Left renal cortex interstitium (tissue), 4 donors: ENCODE results near the gene ZG16. TPM values are rescaled to one million over a fixed set of nuclear protein-coding genes. Genes with fewer than 3 reads are reported as not detected.
"Not testable (repeated sequence)": the region's sequence is repeated elsewhere in the genome, so short reads cannot be mapped to it uniquely, and the experiment has no call there.

ENCODE experiments used
- DNase-seq, 4 donors: peaks; one replicate each; pipeline ENCODE4 v3.0.0-alpha.2; 2013; ENCODE audit warnings: low read depth in 4 of 4, low spot score in 2 of 4, missing footprints in 1 of 4
- polyA plus RNA-seq, 4 donors: library from polyadenylated mRNA; unstranded; fragments of 120-200 nt; gene quantifications; one replicate each; pipeline ENCODE4 v1.2.1, GENCODE V29; 2013; ENCODE audit not compliant: insufficient read length in 4 of 4

Gene ZG16
- polyA plus RNA-seq, 4 donors, result 0.06 to 0.07 TPM; not detected in 2

- DNase-seq, result no peak
Measured at GRCh38 chr16:29747947-29748759, 29.9 kb upstream of the ZG16 start.

- not testable (repeated sequence) for DNase-seq
Measured at GRCh38 chr16:29748760-29749149, 29.3 kb upstream of the ZG16 start.

- DNase-seq, result no peak
Measured at GRCh38 chr16:29753516-29753915, 24.5 kb upstream of the ZG16 start.

GRCh38 chr16:29756654-29757053 is 21.4 kb upstream of the ZG16 start:
- DNase-seq, result no peak

GRCh38 chr16:29757086-29757485 is 21.0 kb upstream of the ZG16 start:
- not testable (repeated sequence) for DNase-seq

GRCh38 chr16:29757950-29758466 is 20.0 kb upstream of the ZG16 start:
- no peak for DNase-seq

GRCh38 chr16:29760567-29761279 is 17.3 kb upstream of the ZG16 start:
- no peak for DNase-seq

- DNase-seq, result not testable (repeated sequence)
Measured at GRCh38 chr16:29761280-29761651, 16.8 kb upstream of the ZG16 start.

GRCh38 chr16:29761882-29762281 is 16.2 kb upstream of the ZG16 start:
- no peak for DNase-seq

- DNase-seq, result no peak
Measured at GRCh38 chr16:29763326-29763725, 14.7 kb upstream of the ZG16 start.

- DNase-seq, result no peak
Measured at GRCh38 chr16:29765167-29766032, 12.7 kb upstream of the ZG16 start.

GRCh38 chr16:29766571-29766970 is 11.5 kb upstream of the ZG16 start:
- DNase-seq, result no peak

GRCh38 chr16:29767062-29767461 is 11.0 kb upstream of the ZG16 start:
- DNase-seq, result no peak

- no peak for DNase-seq
Measured at GRCh38 chr16:29769507-29769906, 8.5 kb upstream of the ZG16 start.

GRCh38 chr16:29770250-29770929 is 7.7 kb upstream of the ZG16 start:
- DNase-seq, result no peak

- not testable (repeated sequence) for DNase-seq
Measured at GRCh38 chr16:29772330-29772729, 5.7 kb upstream of the ZG16 start.

- no peak for DNase-seq
Measured at GRCh38 chr16:29774730-29775129, 3.3 kb upstream of the ZG16 start.

- no peak for DNase-seq
Measured at GRCh38 chr16:29775742-29776408, 2.2 kb upstream of the ZG16 start.

- DNase-seq, result no peak
Measured at GRCh38 chr16:29779474-29779873, 1.4 kb downstream of the ZG16 start.
